SKM-1 (cell line): ENCODE measurements around the gene NEO1.

Experiments used
- DNase-seq: peaks from one replicate; lab custom pipeline; 2025; ENCODE audit not compliant: unreplicated experiment; lab: John Stamatoyannopoulos, UW

Gene NEO1

DNA sequence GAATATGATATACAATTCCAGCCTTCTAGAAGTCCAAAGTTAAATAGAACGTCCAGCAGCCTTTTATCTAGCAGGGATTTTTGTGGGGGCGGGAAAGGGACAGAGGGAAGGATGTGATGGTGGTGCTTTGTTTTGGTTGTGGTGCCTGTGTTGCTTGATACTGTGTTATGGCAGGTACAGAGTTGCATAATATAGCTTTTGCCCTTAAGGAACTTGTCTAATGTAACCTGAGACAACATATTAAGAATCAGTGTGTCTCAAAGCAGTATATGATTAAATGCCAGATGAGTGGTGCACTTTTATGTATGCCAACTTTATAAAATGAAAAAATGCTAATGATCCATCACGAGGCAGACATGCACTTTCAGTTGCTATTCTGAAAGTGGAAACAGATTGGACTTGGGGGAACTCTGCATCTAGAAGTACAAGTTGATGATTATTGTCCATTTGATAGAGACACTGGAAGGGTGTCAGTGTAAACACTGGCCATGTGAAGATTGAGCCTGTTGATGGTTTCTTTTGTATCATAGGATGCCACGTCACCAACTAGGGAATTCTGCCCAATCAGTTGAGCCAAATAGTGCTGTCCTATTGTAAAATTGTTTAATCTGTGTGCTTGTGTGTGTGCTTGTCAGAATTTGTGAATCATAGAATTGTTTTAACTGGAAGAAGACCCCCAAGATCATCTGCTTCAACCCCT lies 23.0 kb downstream of the NEO1 start:
- no peak for DNase-seq

- no peak for DNase-seq
Observed at GRCh38 chr15:73078291-73078690, 26.0 kb downstream of the NEO1 start.

DNA sequence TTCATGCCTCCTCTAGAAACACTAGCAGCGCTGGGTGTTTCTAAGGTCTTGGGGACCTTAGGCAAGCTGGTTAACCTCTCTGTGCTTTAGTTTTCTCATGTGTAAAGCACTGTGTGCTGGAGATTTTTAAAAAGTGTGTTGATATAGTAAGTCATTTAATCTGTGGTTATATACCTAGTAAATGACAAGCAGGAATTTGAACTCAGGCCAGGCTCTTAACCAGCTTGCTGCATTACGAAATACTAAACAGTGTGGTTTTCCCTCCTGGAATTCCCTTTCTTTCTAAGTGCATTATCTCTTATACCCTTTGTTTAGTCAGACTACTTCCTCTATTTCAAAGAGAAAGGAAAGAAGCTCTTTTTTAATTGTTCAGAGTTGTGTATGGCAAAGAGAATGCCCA lies 26.5 kb downstream of the NEO1 start:
- DNase-seq, result no peak

DNA sequence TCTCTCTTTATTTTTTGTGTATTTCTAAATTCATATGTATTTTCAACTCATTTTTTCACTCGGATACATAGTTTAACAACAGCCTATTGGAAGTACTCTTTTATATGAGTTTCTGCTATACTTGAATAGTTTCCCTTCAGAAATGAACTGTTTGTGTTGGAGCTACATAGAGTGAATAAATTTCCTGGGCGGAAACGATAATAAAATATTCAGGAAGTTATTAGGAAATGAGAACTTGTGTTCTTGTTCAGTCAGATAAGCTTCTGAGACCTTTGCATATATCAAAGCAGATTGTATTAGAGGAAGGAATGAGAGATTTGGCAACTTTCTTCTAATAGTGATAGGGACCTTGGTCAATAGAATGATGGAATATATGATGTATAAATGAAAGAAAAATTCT lies 27.3 kb downstream of the NEO1 start:
- no peak for DNase-seq

DNA sequence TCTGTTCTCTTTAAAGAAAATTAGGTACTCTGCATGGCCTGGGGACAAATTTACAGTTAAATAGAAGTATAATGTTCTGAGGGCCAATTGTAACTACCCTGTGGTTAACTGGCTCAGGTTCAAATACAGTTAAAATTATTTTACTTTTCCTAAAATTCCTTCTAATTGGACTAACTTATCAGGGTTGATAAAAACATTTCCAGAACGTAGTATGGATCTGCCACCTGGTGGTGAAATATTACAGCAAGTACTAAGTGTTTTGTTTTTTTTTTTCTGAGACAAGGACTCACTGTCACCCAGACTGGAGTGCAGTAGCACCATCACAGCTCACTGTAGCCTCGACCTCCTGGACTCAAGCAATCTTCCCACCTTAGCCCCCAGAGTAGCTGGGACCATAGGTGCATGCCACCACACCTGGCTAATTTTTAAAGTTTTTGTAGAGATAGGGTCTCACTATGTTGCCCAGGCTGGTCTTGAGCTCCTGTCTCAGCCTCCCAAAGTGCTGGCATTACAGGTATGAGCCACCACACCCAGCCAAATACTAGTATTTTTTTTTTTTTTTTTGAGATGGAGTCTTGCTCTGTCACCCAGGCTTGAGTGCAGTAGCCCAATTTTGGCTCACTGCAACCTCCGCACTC lies 29.2 kb downstream of the NEO1 start:
- no peak for DNase-seq

- no peak for DNase-seq
Observed at GRCh38 chr15:73082812-73083211, 30.5 kb downstream of the NEO1 start.

- DNase-seq, result no peak
Observed at GRCh38 chr15:73087098-73087497, 34.8 kb downstream of the NEO1 start.

DNA sequence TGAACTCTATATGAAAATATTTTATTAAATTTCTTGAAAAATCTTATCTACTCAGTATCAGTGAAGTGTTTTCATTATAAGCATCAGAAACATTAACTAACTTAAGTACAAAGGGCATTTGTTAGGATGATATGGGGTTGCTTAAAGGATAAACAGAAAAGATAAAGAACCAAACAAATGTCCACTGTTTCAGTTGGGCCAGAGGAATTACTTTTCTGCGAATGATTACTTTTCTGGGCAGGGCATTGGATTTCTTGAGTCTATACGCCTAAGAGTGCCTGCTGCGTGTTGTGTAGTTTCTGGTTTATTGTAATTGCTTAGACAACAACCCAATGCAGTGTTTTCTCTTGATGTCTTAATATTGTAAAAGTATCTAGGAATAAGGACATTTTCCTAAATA lies 52.8 kb downstream of the NEO1 start:
- no peak for DNase-seq

DNA sequence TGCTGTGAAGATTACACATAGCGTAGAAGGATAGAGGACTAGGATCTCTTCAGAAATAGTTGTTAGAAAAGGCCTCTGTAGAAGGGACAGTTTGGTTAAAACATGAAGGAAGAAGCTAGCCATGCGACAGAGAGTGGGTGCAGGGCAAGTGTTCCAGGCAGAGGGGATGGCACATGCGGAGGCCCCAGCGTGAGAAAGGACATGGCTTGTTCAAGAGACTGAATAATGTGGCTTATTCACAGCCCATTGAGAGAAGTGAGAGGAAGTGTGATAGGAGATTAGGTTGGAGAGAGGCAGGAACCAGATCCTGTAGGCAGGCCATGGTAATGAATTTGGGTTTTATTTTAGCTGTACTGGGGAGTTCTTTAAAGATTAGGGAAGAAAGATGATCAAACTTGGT lies 56.4 kb downstream of the NEO1 start:
- no peak for DNase-seq

- DNase-seq, result no peak
Observed at GRCh38 chr15:73109765-73110164, 57.5 kb downstream of the NEO1 start.

- DNase-seq, result no peak
Observed at GRCh38 chr15:73110201-73110600, 57.9 kb downstream of the NEO1 start.

- DNase-seq, result no peak
Observed at GRCh38 chr15:73114064-73114463, 61.8 kb downstream of the NEO1 start.

DNA sequence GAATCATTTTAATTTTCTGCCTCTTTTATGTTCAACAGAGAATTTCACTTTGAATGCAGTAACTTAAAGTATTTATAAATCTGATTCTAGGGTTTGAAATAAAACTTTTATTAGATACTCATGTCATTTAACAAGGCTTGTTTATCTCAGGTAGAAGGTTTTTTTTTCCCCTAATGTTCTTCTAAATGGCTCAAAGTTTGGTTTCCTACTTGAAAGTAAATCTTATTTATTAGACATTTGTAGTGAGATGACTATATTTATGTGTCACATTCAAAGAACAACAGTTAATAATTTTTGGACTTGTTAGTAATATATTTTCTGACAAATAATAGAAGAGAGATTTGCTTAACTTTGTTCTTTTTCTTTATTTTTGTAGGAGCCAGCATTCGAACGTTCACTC lies 63.9 kb downstream of the NEO1 start:
- no peak for DNase-seq

DNA sequence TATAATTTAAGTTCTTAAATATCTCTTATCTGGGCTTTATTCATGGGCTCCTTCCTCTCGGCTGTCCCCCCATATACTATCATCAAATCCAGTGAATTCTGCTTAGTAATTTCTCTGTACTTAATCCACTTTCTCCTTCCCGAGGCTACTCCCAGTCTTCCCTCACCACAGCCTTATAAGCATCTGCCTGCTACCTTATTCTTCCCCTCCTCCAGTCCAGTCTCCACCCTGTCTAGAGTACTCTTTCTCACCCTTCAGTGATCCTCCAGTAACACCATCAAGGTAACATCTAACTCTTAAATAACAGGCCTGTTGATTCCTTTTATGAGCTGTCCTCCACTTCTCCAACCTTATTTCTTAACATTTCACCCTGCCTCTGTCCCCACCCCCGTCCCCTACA lies 65.8 kb downstream of the NEO1 start:
- DNase-seq, result no peak

DNA sequence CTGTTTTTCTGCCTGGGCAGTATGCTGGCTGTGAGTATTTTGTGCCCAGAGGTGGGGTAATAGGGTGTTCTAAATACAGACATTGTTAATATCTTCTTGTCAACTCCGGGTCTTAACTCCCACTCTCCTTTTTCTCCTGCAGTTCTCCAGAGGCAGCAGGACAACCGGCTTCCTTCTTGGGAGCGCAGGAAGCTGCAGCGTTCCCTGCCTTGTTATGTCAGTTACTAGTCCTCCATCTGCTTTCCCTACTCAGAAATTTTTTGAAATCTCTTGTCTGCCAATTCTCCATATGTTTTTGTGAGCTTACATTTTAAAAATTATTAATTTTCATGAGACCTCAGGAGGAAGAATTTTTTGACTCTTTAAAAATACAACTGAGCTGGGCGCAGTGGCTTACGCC lies 67.2 kb downstream of the NEO1 start:
- DNase-seq, result no peak

- DNase-seq, result no peak
Observed at GRCh38 chr15:73120269-73120668, 68.0 kb downstream of the NEO1 start.

DNA sequence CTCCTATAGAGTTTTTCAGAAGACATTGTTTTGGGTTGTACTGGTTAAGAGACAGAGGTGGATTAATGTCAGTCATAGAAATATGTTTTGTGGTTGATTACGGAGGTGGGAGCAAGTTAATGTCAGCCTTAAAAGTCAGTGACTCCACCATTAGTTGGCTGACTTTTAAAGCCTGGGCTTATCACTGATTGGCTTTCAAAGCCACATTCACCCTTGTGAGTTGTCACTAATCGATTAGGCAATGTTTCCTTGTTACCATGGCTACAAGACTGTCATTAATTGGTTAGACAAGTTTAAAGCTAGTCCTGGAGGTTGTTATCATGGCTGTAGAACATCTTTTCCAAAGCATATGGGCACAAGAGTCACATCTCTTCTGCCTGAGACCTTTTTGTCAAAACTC lies 73.0 kb downstream of the NEO1 start:
- DNase-seq, result no peak

- DNase-seq, result peak; percentile 25
Observed at GRCh38 chr15:73127302-73127936, 75.2 kb downstream of the NEO1 start.

DNA sequence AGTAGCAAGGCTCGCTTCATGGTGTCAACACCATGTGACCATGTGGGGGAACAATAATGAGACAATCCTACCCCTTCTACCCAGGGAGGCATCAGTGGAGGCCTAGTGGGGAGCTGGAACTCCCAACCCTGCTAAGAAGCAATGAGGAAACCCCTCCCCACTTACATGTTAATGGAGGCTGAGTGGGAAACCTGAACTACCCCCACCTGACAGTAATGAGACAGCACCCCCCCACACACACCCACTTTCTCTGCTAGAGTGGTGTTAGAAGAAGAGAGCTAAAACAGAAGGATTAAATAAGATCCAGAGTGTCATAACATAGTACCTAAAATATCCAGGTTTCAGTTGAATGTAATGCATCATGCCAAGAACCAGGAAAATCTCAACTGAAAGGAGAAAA lies 78.6 kb downstream of the NEO1 start:
- no peak for DNase-seq

DNA sequence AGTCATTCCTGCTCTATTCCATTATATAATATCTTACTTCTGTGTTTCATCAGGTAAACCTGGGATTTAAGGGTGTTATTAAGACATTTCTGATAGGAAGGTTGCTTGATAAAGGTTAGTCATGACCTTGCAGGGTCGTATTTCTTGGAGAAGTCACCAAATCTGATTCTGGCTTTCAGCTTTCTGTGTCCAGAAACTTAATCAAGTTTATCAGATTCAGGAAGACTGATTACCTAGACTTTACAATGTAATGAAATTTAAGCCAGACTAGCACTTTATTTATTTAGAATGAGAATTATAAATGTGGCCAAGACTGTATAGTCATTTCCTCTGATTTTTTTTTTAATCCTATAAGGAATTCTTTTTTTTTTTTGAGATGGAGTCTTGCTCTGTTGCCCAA lies 81.9 kb downstream of the NEO1 start:
- DNase-seq, result no peak

- DNase-seq, result no peak
Observed at GRCh38 chr15:73139041-73139743, 86.9 kb downstream of the NEO1 start.
